ENCODE results near the gene TNIK.

TNIK gene

GRCh38 chr3:171314341-171314740, 145.9 kb downstream of the TNIK start:
- no peak overlapping the region for H3K4me3 ChIP-seq (ENCODE audit: control insufficient read depth, low read depth, low read length)
- TF ChIP-seq CTCF (conservative IDR thresholded peaks at IDR 0.05; ENCODE audit: control insufficient read depth, insufficient read depth, low read depth, low read length) = no peak
- DNase-seq (ENCODE audit: low read depth) = no peak

GRCh38 chr3:171313702-171314101, 146.5 kb downstream of the TNIK start:
- DNase-seq (ENCODE audit: low read depth) = no peak
- TF ChIP-seq CTCF (conservative IDR thresholded peaks at IDR 0.05; ENCODE audit: control insufficient read depth, insufficient read depth, low read depth, low read length) = no peak
- H3K4me3 ChIP-seq (ENCODE audit: control insufficient read depth, low read depth, low read length) = no peak overlapping the region

- H3K4me3 ChIP-seq (ENCODE audit: control insufficient read depth, low read depth, low read length) = no peak overlapping the region
- no peak for DNase-seq (ENCODE audit: low read depth)
- TF ChIP-seq CTCF (conservative IDR thresholded peaks at IDR 0.05; ENCODE audit: control insufficient read depth, insufficient read depth, low read depth, low read length) = no peak
These were observed 147.5 kb downstream of the TNIK start for GRCh38 chr3:171312741-171313140.

GRCh38 chr3:171311784-171312183, 148.4 kb downstream of the TNIK start:
- no peak overlapping the region for H3K4me3 ChIP-seq (ENCODE audit: control insufficient read depth, low read depth, low read length)
- no peak for DNase-seq (ENCODE audit: low read depth)
- no peak for TF ChIP-seq CTCF (conservative IDR thresholded peaks at IDR 0.05; ENCODE audit: control insufficient read depth, insufficient read depth, low read depth, low read length)

GRCh38 chr3:171309906-171310359, 150.3 kb downstream of the TNIK start:
- TF ChIP-seq CTCF (conservative IDR thresholded peaks at IDR 0.05; ENCODE audit: control insufficient read depth, insufficient read depth, low read depth, low read length) = no peak
- H3K4me3 ChIP-seq (ENCODE audit: control insufficient read depth, low read depth, low read length) = no peak overlapping the region
- peak; percentile 71 for DNase-seq (ENCODE audit: low read depth)

GRCh38 chr3:171307988-171308387, 152.2 kb downstream of the TNIK start:
- no peak for DNase-seq (ENCODE audit: low read depth)
- TF ChIP-seq CTCF (conservative IDR thresholded peaks at IDR 0.05; ENCODE audit: control insufficient read depth, insufficient read depth, low read depth, low read length) = no peak
- H3K4me3 ChIP-seq (ENCODE audit: control insufficient read depth, low read depth, low read length) = no peak overlapping the region

GRCh38 chr3:171307046-171307585, 153.1 kb downstream of the TNIK start:
- DNase-seq (ENCODE audit: low read depth) = no peak
- no peak overlapping the region for H3K4me3 ChIP-seq (ENCODE audit: control insufficient read depth, low read depth, low read length)
- TF ChIP-seq CTCF (conservative IDR thresholded peaks at IDR 0.05; ENCODE audit: control insufficient read depth, insufficient read depth, low read depth, low read length) = no peak

All from fibroblast of mammary gland (primary cell).